GM06990 (cell line): ENCODE results near the gene ATP13A1.
"Not testable (repeated sequence)": the region's sequence is repeated elsewhere in the genome, so short reads cannot be mapped to it uniquely, and the experiment has no call there.

Experiments used
- DNase-seq: peaks from one replicate; pipeline ENCODE4 v3.0.0-alpha.2; 2011; ENCODE audit not compliant: insufficient read length; ENCODE audit errors: extremely low read depth
- H3K27me3 ChIP-seq: replicated peaks from 2 replicates; pipeline ENCODE4 v1.6.0; 2011; ENCODE audit warnings: low read length; ENCODE audit not compliant: control insufficient read depth, insufficient read depth
- H3K36me3 ChIP-seq: 2 replicates; pipeline ENCODE4 v1.5.1; 2011; ENCODE audit warnings: low read length; ENCODE audit not compliant: control insufficient read depth, insufficient read depth
- H3K4me3 ChIP-seq: replicated peaks from 2 replicates; pipeline ENCODE4 v1.5.1; 2011; ENCODE audit warnings: low read depth, mild to moderate bottlenecking, control low read depth, low read length
- TF ChIP-seq, protein P1 (sequence below): IDR thresholded peaks from 2 replicates; pipeline ENCODE4 v1.5.1; 2011; ENCODE audit warnings: low read length, control low read depth, mild to moderate bottlenecking, inconsistent platforms; ENCODE audit not compliant: insufficient read depth, poor library complexity, severe bottlenecking

ATP13A1 gene

DNA sequence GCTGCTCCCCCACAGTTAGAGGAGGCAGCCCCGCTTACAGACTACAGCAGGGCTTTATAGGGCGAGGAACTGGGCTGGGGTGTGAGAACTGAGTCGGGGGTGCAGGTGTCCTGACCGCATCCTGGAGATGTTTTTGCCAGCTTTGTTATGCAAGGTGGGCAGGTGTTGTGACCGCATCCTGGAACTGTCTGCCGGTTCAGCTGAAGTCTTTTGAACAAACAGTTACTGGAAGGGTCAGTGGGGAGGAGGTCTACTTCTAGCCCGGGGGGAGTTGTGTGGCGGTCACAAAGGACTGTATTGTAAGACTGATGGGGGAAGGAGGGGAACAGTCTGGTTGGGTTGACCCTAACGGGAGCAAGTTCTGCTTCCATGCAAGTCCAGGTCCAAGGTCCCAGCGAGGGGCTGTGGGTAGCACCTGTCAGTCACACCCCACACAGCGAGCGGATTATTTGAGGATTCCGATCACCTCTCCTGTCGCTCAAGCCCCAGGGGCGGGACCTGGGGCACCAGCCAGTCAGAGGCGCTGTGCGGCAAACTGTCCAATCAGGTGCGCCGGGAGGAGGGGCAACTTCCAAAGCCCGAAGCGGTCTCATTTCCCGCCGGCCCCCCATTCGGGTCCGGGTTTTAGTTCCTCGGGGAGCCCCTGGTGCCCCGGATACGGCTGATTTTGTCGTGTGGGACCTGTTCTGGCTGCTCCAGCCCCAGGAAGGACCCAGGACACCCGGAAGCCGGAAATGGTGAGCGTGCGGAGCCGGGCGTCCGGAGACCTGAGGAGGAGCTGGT is 4.9 kb upstream of the ATP13A1 start, which contains the start of gene ZNF101:
TSS of gene ZNF101 (plus strand) at position 610 of the 783 bp plus-strand sequence. CDS start at position 735, 125 bp downstream.
- TF ChIP-seq, protein P1, sequence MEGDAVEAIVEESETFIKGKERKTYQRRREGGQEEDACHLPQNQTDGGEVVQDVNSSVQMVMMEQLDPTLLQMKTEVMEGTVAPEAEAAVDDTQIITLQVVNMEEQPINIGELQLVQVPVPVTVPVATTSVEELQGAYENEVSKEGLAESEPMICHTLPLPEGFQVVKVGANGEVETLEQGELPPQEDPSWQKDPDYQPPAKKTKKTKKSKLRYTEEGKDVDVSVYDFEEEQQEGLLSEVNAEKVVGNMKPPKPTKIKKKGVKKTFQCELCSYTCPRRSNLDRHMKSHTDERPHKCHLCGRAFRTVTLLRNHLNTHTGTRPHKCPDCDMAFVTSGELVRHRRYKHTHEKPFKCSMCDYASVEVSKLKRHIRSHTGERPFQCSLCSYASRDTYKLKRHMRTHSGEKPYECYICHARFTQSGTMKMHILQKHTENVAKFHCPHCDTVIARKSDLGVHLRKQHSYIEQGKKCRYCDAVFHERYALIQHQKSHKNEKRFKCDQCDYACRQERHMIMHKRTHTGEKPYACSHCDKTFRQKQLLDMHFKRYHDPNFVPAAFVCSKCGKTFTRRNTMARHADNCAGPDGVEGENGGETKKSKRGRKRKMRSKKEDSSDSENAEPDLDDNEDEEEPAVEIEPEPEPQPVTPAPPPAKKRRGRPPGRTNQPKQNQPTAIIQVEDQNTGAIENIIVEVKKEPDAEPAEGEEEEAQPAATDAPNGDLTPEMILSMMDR, result no peak
- H3K27me3 ChIP-seq, result no peaks in the 10 kb centered on the region
- peak; percentile 96 for DNase-seq
- H3K4me3 ChIP-seq, result peak within 1 kb of the TSS; percentile 93
- H3K36me3 ChIP-seq, result no peaks in the 10 kb centered on the region; the same call in 1 of the 2 replicates

GRCh38 chr19:19665420-19665948 is 2.0 kb upstream of the ATP13A1 start:
- H3K27me3 ChIP-seq, H3K36me3 ChIP-seq, DNase-seq, H3K4me3 ChIP-seq: not testable (repeated sequence)

DNA sequence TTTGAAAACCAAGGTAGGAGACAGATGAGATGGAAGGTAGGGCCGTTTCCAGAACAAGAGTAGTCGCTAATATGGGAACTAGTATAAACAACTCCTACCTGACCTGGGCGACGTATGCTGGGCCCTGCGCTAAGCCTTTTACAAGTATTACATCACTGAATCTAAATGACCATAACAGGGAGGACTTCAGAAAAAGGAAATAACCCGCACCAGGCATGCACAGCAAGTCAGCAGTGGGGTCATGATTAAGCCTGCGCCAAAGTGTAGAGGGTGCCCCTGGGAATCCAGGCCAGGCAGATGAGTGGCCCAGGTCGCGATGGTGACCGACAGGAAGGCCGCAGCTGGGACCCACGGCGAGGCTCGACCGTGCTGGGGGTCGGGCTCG is 613 bp downstream of the ATP13A1 start:
- Histone ChIP-seq H3K4me3 (peak overlapping the region; percentile 96), H3K36me3 (peaks cover 18% of the 10 kb centered on the region), H3K27me3 (no peaks in the 10 kb centered on the region)
- TF ChIP-seq, protein P1, result no peak
- DNase-seq, result no peak

GRCh38 chr19:19662344-19662743 is 1.1 kb downstream of the ATP13A1 start:
- TF ChIP-seq, protein P1, result no peak
- Histone ChIP-seq H3K4me3 (peak overlapping the region; percentile 96), H3K27me3 (no peaks in the 10 kb centered on the region), H3K36me3 (peaks cover 21% of the 10 kb centered on the region)
- DNase-seq, result no peak

GRCh38 chr19:19661675-19662251 is 1.7 kb downstream of the ATP13A1 start:
- H3K4me3 ChIP-seq, result peak overlapping the region; percentile 96
- TF ChIP-seq, protein P1, result no peak
- H3K27me3 ChIP-seq, result no peaks in the 10 kb centered on the region
- peaks cover 27% of the 10 kb centered on the region for H3K36me3 ChIP-seq
- DNase-seq, result peak; percentile 78

DNA sequence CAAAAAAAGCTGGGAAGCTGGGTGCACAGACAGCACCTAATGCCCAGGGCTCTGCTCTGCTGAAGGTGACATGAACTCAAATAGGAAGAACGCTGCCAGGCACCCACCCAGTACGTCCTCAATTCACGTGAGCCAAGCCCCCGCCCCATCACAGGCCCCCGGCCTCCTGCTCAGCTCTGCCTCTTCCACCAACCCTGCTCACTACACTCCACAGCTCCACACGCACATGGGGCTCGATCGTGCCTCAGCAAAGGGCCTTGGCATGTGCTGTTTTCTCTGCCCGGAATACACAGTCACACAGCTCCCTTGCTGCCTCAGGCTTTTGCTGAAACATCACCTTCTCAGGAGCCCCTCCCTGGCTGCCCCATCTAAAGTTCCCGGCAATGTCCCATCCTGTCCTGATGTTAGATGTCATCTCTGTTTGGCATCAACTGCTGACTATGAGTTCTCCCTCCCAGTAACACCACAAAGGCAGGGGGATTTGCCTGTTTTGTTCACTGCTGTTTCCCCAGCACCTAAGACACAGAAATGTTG is 2.3 kb downstream of the ATP13A1 start:
- Histone ChIP-seq H3K36me3 (peaks cover 32% of the 10 kb centered on the region), H3K4me3 (peak overlapping the region; percentile 61), H3K27me3 (no peaks in the 10 kb centered on the region)
- DNase-seq, result no peak
- TF ChIP-seq, protein P1, result no peak
